A172 (cell line): Measurements from ENCODE around the gene ZMYND19. TPM values are rescaled to one million over a fixed set of nuclear protein-coding genes. Genes with fewer than 3 reads are reported as not detected.
"Not testable (repeated sequence)": the region's sequence is repeated elsewhere in the genome, so short reads cannot be mapped to it uniquely, and the experiment has no call there.

ENCODE experiments used
- DNase-seq: peaks from one replicate; pipeline ENCODE4 v3.0.0-alpha.2; 2015; ENCODE audit warnings: low spot score
- total RNA-seq: library from RNA; depleted of rRNA; stranded (reverse); fragments of >200 nt; shearing (Covaris generic); gene quantifications from 2 replicates; pipeline ENCODE4 v1.2.3, GENCODE V29; 2014; rRNA removed

Gene ZMYND19
- total RNA-seq, 1 experiment from 2014 or later = 68.8 TPM

DNA sequence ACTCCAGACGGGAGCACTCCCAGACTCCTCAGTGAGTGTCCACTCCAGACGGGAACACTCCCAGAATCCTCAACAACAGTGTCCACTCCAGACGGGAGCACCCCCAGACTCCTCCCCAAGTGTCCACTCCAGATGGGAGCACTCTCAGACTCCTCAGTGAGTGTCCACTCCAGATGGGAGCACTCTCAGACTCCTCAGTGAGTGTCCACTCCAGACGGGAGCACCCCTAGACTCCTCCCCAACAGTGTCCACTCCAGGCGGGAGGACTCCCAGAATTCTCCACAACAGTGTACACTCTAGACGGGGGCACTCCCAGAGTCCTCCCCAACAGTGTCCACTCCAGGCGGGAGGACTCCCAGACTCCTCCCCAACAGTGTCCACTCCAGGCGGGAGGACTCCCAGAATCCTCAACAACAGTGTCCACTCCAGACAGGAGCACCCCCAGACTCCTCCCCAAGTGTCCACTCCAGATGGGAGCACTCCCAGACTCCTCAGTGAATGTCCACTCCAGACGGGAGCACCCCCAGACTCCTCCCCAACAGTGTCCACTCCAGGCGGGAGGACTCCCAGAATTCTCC lies 57.3 kb downstream of the ZMYND19 start:
- DNase-seq = not testable (repeated sequence)

Other genes starting within 250 kb of the ZMYND19 start
- 3.4 and 9.9 TPM in 2 replicates for gene EXD3, start 167.3 kb downstream of the ZMYND19 start, total RNA-seq
- gene NOXA1, start 167.1 kb downstream of the ZMYND19 start, total RNA-seq = 1.7 and 3.3 TPM in 2 replicates
- gene ENTPD8, start 149.2 kb downstream of the ZMYND19 start, total RNA-seq = 0.83 and 0.98 TPM in 2 replicates
- gene NSMF, start 131.2 kb downstream of the ZMYND19 start, total RNA-seq = 45.1 and 46.4 TPM in 2 replicates
- gene PNPLA7, start 40.1 kb downstream of the ZMYND19 start, total RNA-seq = 0.14 and 0.36 TPM in 2 replicates
- 86.1 and 103 TPM in 2 replicates for gene MRPL41, start 38.6 kb downstream of the ZMYND19 start, total RNA-seq
- gene DPH7, start 11.6 kb downstream of the ZMYND19 start, total RNA-seq = 47.4 and 56.0 TPM in 2 replicates
- 57.3 and 64.3 TPM in 2 replicates for gene ARRDC1, start 15.2 kb upstream of the ZMYND19 start, total RNA-seq
- gene EHMT1, start 28.5 kb upstream of the ZMYND19 start, total RNA-seq = 45.3 and 54.7 TPM in 2 replicates